H1 (cell line): ENCODE results near the gene PPP2R2C. TPM values are rescaled to one million over a fixed set of nuclear protein-coding genes. Genes with fewer than 3 reads are reported as not detected.

Experiments used
- CTCF ChIA-PET: fragments of 300-600 bp; sonication (Branson Sonifier 250); formaldehyde crosslinking; loops from one replicate; lab custom pipeline; 2021; ENCODE audit not compliant: partially characterized antibody; lab: Charles Lee
- POLR2A ChIA-PET: fragments of 300-600 bp; sonication (Branson Sonifier 250); formaldehyde crosslinking; loops from one replicate; lab custom pipeline; 2021; ENCODE audit warnings: inconsistent platforms; ENCODE audit not compliant: partially characterized antibody; lab: Charles Lee
- DNase-seq, 2 experiments: peaks; one replicate each; pipeline versions ENCODE4 v3.0.0 to v3.0.0-alpha.2; 2010 to 2022; ENCODE audit warnings: low spot score in 2 of 2, low read depth in 1 of 2, mixed read lengths in 1 of 2
- FAIRE-seq: peaks from 2 replicates; lab custom pipeline; 2011; peaks lifted over from hg19 to GRCh38; lab: Jason Lieb, UNC
- H2AFZ ChIP-seq: 2 replicates; pipeline ENCODE4 v1.8.1; 2012; ENCODE audit warnings: low read length, inconsistent platforms
- H2AK5ac ChIP-seq: 2 replicates; pipeline ENCODE4 v1.6.1; 2013; ENCODE audit warnings: low read depth, low read length
- H2BK120ac ChIP-seq: replicated peaks from 2 replicates; pipeline ENCODE3; 2013; ENCODE audit warnings: low read depth, low read length, inconsistent platforms
- H2BK12ac ChIP-seq: 2 replicates; pipeline ENCODE4 v1.6.1; 2013; ENCODE audit warnings: low read depth, low read length
- H2BK15ac ChIP-seq: 2 replicates; pipeline ENCODE4 v1.6.1; 2013; ENCODE audit warnings: low read length
- H2BK20ac ChIP-seq: 2 replicates; pipeline ENCODE4 v1.6.1; 2013; ENCODE audit warnings: low read length
- H2BK5ac ChIP-seq: 2 replicates; pipeline ENCODE4 v1.6.1; 2013; ENCODE audit warnings: low read depth, low read length
- H3K14ac ChIP-seq: 2 replicates; pipeline ENCODE4 v1.6.1; 2013; ENCODE audit warnings: inconsistent platforms; ENCODE audit not compliant: insufficient read length
- H3K18ac ChIP-seq: 2 replicates; pipeline ENCODE4 v1.6.1; 2013; ENCODE audit warnings: low read length; ENCODE audit errors: extremely low read depth
- H3K23ac ChIP-seq: 2 replicates; pipeline ENCODE4 v1.6.1; 2013; ENCODE audit warnings: inconsistent platforms; ENCODE audit not compliant: insufficient read length
- H3K23me2 ChIP-seq: 2 replicates; pipeline ENCODE4 v1.6.1; 2013; ENCODE audit warnings: low read depth, low read length
- H3K27ac ChIP-seq: 2 replicates; pipeline ENCODE4 v1.6.1; 2011; ENCODE audit warnings: low read depth, low read length, inconsistent platforms
- H3K27me3 ChIP-seq, 4 experiments: replicated peaks in 1 of 4; 1 replicate in 1 of 4; 2 replicates in 3 of 4; pipeline versions ENCODE4 v1.6.1 to v1.8.1; 2011 to 2013; ENCODE audit warnings: low read length in 3 of 4, mild to moderate bottlenecking in 3 of 4, inconsistent platforms in 2 of 4, mixed read lengths in 2 of 4, moderate library complexity in 1 of 4; ENCODE audit not compliant: control insufficient read depth in 3 of 4, insufficient read depth in 3 of 4; ENCODE audit errors: extremely low read depth in 1 of 4
- H3K36me3 ChIP-seq, 4 experiments: 2 replicates each; pipeline versions ENCODE4 v1.6.1 to v1.8.1; 2011 to 2013; ENCODE audit warnings: mild to moderate bottlenecking in 4 of 4, low read length in 3 of 4, moderate library complexity in 2 of 4, control low read depth in 1 of 4, inconsistent platforms in 1 of 4; ENCODE audit not compliant: insufficient read depth in 4 of 4, control insufficient read depth in 2 of 4
- H3K4ac ChIP-seq: replicated peaks from 2 replicates; pipeline ENCODE3; 2013; ENCODE audit warnings: low read length, low read depth, mixed read lengths, inconsistent platforms; ENCODE audit not compliant: insufficient read length
- H3K4me1 ChIP-seq, 4 experiments: replicated peaks in 1 of 4; 1 replicate in 1 of 4; 2 replicates in 3 of 4; pipeline versions ENCODE4 v1.6.1 to v1.8.1; 2011 to 2013; ENCODE audit warnings: low read length in 3 of 4, inconsistent platforms in 2 of 4, mixed read lengths in 1 of 4; ENCODE audit not compliant: insufficient read depth in 4 of 4, control insufficient read depth in 3 of 4
- H3K4me2 ChIP-seq, 2 experiments: 2 replicates each; pipeline versions ENCODE4 v1.6.1 to v1.8.1; 2011 to 2013; ENCODE audit warnings: low read depth in 2 of 2, low read length in 2 of 2, control low read depth in 1 of 2, inconsistent platforms in 1 of 2, mild to moderate bottlenecking in 1 of 2; ENCODE audit not compliant: insufficient read depth in 1 of 2
- H3K4me3 ChIP-seq, 4 experiments: fragments of 200-600, 300-600 bp in 1 of 4; sonication (generic), shearing (Covaris generic), sonication (Bioruptor Twin) in 1 of 4; 2 replicates each; pipeline versions ENCODE4 v1.5.1 to v1.8.1; 2011 to 2016; ENCODE audit warnings: low read length in 4 of 4, low read depth in 3 of 4, control low read depth in 2 of 4, inconsistent platforms in 2 of 4, mild to moderate bottlenecking in 2 of 4, mixed read lengths in 1 of 4, moderate library complexity in 1 of 4; ENCODE audit not compliant: insufficient read depth in 2 of 4; ENCODE audit errors: extremely low read depth in 1 of 4
- H3K56ac ChIP-seq: replicated peaks from 2 replicates; pipeline ENCODE3; 2013; ENCODE audit warnings: low read depth, mild to moderate bottlenecking, mixed read lengths, low read length, inconsistent platforms; ENCODE audit not compliant: insufficient read length
- H3K79me1 ChIP-seq: 2 replicates; pipeline ENCODE4 v1.6.1; 2013; ENCODE audit warnings: low read depth, low read length, control low read depth
- H3K79me2 ChIP-seq, 2 experiments: 2 replicates each; pipeline versions ENCODE4 v1.6.1 to v1.8.1; 2012 to 2013; ENCODE audit warnings: low read length in 2 of 2, mild to moderate bottlenecking in 2 of 2, inconsistent platforms in 1 of 2; ENCODE audit not compliant: insufficient read depth in 2 of 2, control insufficient read depth in 1 of 2
- H3K9ac ChIP-seq, 4 experiments: replicated peaks in 1 of 4; 1 replicate in 1 of 4; 2 replicates in 3 of 4; pipeline versions ENCODE4 v1.6.1 to v1.8.1; 2011 to 2013; ENCODE audit warnings: low read depth in 3 of 4, low read length in 3 of 4, control low read depth in 2 of 4, mild to moderate bottlenecking in 2 of 4, moderate library complexity in 2 of 4, inconsistent platforms in 1 of 4; ENCODE audit errors: extremely low read depth in 1 of 4
- H3K9me3 ChIP-seq, 2 experiments: 2 replicates each; pipeline versions ENCODE4 v1.6.1 to v1.8.1; 2012 to 2013; ENCODE audit warnings: mild to moderate bottlenecking in 2 of 2, moderate library complexity in 2 of 2, control low read depth in 1 of 2, inconsistent platforms in 1 of 2, low read depth in 1 of 2, low read length in 1 of 2, mixed read lengths in 1 of 2; ENCODE audit not compliant: insufficient read depth in 2 of 2
- H4K20me1 ChIP-seq, 2 experiments: replicated peaks in 1 of 2; 2 replicates each; pipeline versions ENCODE3 to v1.8.1; 2011 to 2013; ENCODE audit warnings: inconsistent platforms in 2 of 2, low read length in 2 of 2, mild to moderate bottlenecking in 1 of 2; ENCODE audit not compliant: insufficient read depth in 2 of 2, control insufficient read depth in 1 of 2
- H4K5ac ChIP-seq: 2 replicates; pipeline ENCODE4 v1.6.1; 2013; ENCODE audit warnings: low read length, low read depth, mixed read lengths, inconsistent platforms; ENCODE audit not compliant: insufficient read length
- H4K8ac ChIP-seq: 2 replicates; pipeline ENCODE4 v1.8.0; 2013; ENCODE audit warnings: mild to moderate bottlenecking, moderate library complexity, low read length, inconsistent platforms; ENCODE audit not compliant: insufficient read depth; ENCODE audit errors: extremely low read depth
- H4K91ac ChIP-seq: replicated peaks from 2 replicates; pipeline ENCODE3; 2013; ENCODE audit warnings: low read length, mixed read lengths, inconsistent platforms; ENCODE audit not compliant: insufficient read length
- RBBP5 ChIP-seq: IDR thresholded peaks from 2 replicates; pipeline ENCODE4 v1.7.1; 2012; ENCODE audit warnings: low read depth, mild to moderate bottlenecking, inconsistent platforms, low read length, moderate library complexity, borderline replicate concordance
- WGBS, 2 experiments: shearing (Covaris generic) in 1 of 2; methylation state at CpG; one replicate each; pipeline versions ENCODE4 v1.1.6 to v1.1.7; 2013 to 2015; ENCODE audit warnings: low lambda C conversion rate in 2 of 2, mixed read lengths in 2 of 2, inconsistent platforms in 1 of 2, low coverage in 1 of 2, missing lambda C conversion rate in 1 of 2; ENCODE audit not compliant: insufficient replicate concordance in 2 of 2, insufficient coverage in 1 of 2, insufficient read length in 1 of 2; ENCODE audit errors: extremely low coverage in 1 of 2, missing lambda C conversion rate in 1 of 2; 5-methylcytosine and 5-hydroxymethylcytosine counted together
- polyA plus RNA-seq, 7 experiments: library from polyadenylated mRNA; depleted of rRNA in 3 of 7; stranded (reverse) in 5 of 7; unstranded in 2 of 7; fragments of >200 nt in 5 of 7; fragments of 200-250 nt in 2 of 7; gene quantifications; 1 replicate in 5 of 7; 2 replicates in 1 of 7; 4 replicates in 1 of 7; pipeline versions ENCODE4 v1.2.1 to v1.2.3, GENCODE V29; 2011 to 2013; ENCODE audit warnings: missing spikeins in 2 of 7, mixed read lengths in 2 of 7
- total RNA-seq: library from RNA; stranded (reverse); fragmentation: NEBNext Ultra II Directional; extraction: Animal tissue kit (Norgen Biotek cat#: 25700); gene quantifications from 2 replicates; pipeline ENCODE4 v1.2.1, GENCODE V29; 2021

The PPP2R2C gene
- total and polyA plus RNA-seq, 2 of the 8 experiments (the other 6 are each of a cell fraction or from before 2014, with no cell fraction given): 6.4 TPM

GRCh38 chr4:6425336-6425735 lies 47.1 kb downstream of the PPP2R2C start:
- no peak overlapping the region for H3K56ac ChIP-seq
- POLR2A ChIA-PET: no interaction called here
- WGBS, 2 experiments: 67% methylated on average over 5 of the region's 5 CpGs; no CpG with 5 or more reads in 1 of the 2 experiments
- H3K79me1 ChIP-seq: no peaks in the 10 kb centered on the region
- no peak overlapping the region for H4K5ac ChIP-seq
- H3K9ac ChIP-seq: no peak overlapping the region
- H3K9me3 ChIP-seq: no peaks in the 10 kb centered on the region
- DNase-seq (no peak), FAIRE-seq (no peak)
- H3K79me2 ChIP-seq: no peaks in the 10 kb centered on the region
- H2AFZ ChIP-seq: no peak overlapping the region
- H3K27me3 ChIP-seq: no peaks in the 10 kb centered on the region
- H2BK15ac ChIP-seq: no peak overlapping the region
- no peak overlapping the region for H3K18ac ChIP-seq
- no peak overlapping the region; the same call in 1 of the 2 replicates for H4K8ac ChIP-seq
- H3K23ac ChIP-seq: no peak overlapping the region
- H2BK20ac ChIP-seq: no peak overlapping the region
- H4K91ac ChIP-seq: no peak overlapping the region
- H3K23me2 ChIP-seq: no peaks in the 10 kb centered on the region; the same call in 1 of the 2 replicates
- H3K27ac ChIP-seq: no peak overlapping the region
- CTCF ChIA-PET: interaction anchor here (1.2 to 1.8 kb wide), 4 partner anchors 21 to 125 kb away, joined by 3 to 5 read pairs (median 4); no protein-coding TSS in a partner anchor
- H3K14ac ChIP-seq: no peak overlapping the region
- H2BK120ac ChIP-seq: no peak overlapping the region
- H4K20me1 ChIP-seq: peaks cover 0 to 1% of the 10 kb centered on the region in 2 experiments
- H3K4me1 ChIP-seq: no peaks in the 10 kb centered on the region
- H3K36me3 ChIP-seq: no peaks in the 10 kb centered on the region
- H3K4me2 ChIP-seq: no peak overlapping the region
- H2BK12ac ChIP-seq: no peak overlapping the region
- no peak overlapping the region for H2AK5ac ChIP-seq
- H3K4me3 ChIP-seq: no peak overlapping the region
- no peak overlapping the region for H2BK5ac ChIP-seq
- H3K4ac ChIP-seq: no peak overlapping the region
- no peak for TF ChIP-seq RBBP5
